Measurements from ENCODE around the gene TMTC2.

Gene TMTC2

GRCh38 chr12:83015390-83016217 lies 328.9 kb downstream of the TMTC2 start:
- Histone ChIP-seq H3K4me3 (ENCODE audit: low read depth, low read length) (no peak overlapping the region), H3K36me3 (ENCODE audit: control insufficient read depth, insufficient read depth, low read length) (no peaks in the 10 kb centered on the region), H3K9me3 (ENCODE audit: control insufficient read depth, insufficient read depth, low read length) (no peaks in the 10 kb centered on the region), H3K27me3 (ENCODE audit: control insufficient read depth, insufficient read depth, low read length) (no peaks in the 10 kb centered on the region), H3K9ac (ENCODE audit: low read depth, low read length) (no peak overlapping the region), H3K4me1 (ENCODE audit: control insufficient read depth, insufficient read depth, low read length) (no peaks in the 10 kb centered on the region)

GRCh38 chr12:83016218-83016835 lies 329.6 kb downstream of the TMTC2 start:
- Histone ChIP-seq H3K36me3 (ENCODE audit: control insufficient read depth, insufficient read depth, low read length) (no peaks in the 10 kb centered on the region), H3K9ac (ENCODE audit: low read depth, low read length) (no peak overlapping the region), H3K4me1 (ENCODE audit: control insufficient read depth, insufficient read depth, low read length) (no peaks in the 10 kb centered on the region), H3K9me3 (ENCODE audit: control insufficient read depth, insufficient read depth, low read length) (no peaks in the 10 kb centered on the region), H3K27me3 (ENCODE audit: control insufficient read depth, insufficient read depth, low read length) (no peaks in the 10 kb centered on the region), H3K4me3 (ENCODE audit: low read depth, low read length) (no peak overlapping the region)

GRCh38 chr12:83016991-83017390 lies 330.3 kb downstream of the TMTC2 start:
- Histone ChIP-seq H3K4me1 (ENCODE audit: control insufficient read depth, insufficient read depth, low read length) (no peaks in the 10 kb centered on the region), H3K9me3 (ENCODE audit: control insufficient read depth, insufficient read depth, low read length) (no peaks in the 10 kb centered on the region), H3K9ac (ENCODE audit: low read depth, low read length) (no peak overlapping the region), H3K36me3 (ENCODE audit: control insufficient read depth, insufficient read depth, low read length) (no peaks in the 10 kb centered on the region), H3K4me3 (ENCODE audit: low read depth, low read length) (no peak overlapping the region), H3K27me3 (ENCODE audit: control insufficient read depth, insufficient read depth, low read length) (no peaks in the 10 kb centered on the region)

GRCh38 chr12:83018088-83018487 lies 331.4 kb downstream of the TMTC2 start:
- H3K4me3 ChIP-seq (ENCODE audit: low read depth, low read length): no peak overlapping the region
- H3K9me3 ChIP-seq (ENCODE audit: control insufficient read depth, insufficient read depth, low read length): no peaks in the 10 kb centered on the region
- no peaks in the 10 kb centered on the region for H3K27me3 ChIP-seq (ENCODE audit: control insufficient read depth, insufficient read depth, low read length)
- no peaks in the 10 kb centered on the region for H3K36me3 ChIP-seq (ENCODE audit: control insufficient read depth, insufficient read depth, low read length)
- H3K4me1 ChIP-seq (ENCODE audit: control insufficient read depth, insufficient read depth, low read length): no peaks in the 10 kb centered on the region
- H3K9ac ChIP-seq (ENCODE audit: low read depth, low read length): no peak overlapping the region

GRCh38 chr12:83027021-83027723 lies 340.5 kb downstream of the TMTC2 start:
- Histone ChIP-seq H3K9me3 (ENCODE audit: control insufficient read depth, insufficient read depth, low read length) (no peaks in the 10 kb centered on the region), H3K4me3 (ENCODE audit: low read depth, low read length) (no peak overlapping the region), H3K27me3 (ENCODE audit: control insufficient read depth, insufficient read depth, low read length) (no peaks in the 10 kb centered on the region), H3K36me3 (ENCODE audit: control insufficient read depth, insufficient read depth, low read length) (no peaks in the 10 kb centered on the region), H3K4me1 (ENCODE audit: control insufficient read depth, insufficient read depth, low read length) (no peaks in the 10 kb centered on the region), H3K9ac (ENCODE audit: low read depth, low read length) (no peak overlapping the region)

- Histone ChIP-seq H3K36me3 (ENCODE audit: control insufficient read depth, insufficient read depth, low read length) (no peaks in the 10 kb centered on the region), H3K9ac (ENCODE audit: low read depth, low read length) (no peak overlapping the region), H3K27me3 (ENCODE audit: control insufficient read depth, insufficient read depth, low read length) (no peaks in the 10 kb centered on the region), H3K4me3 (ENCODE audit: low read depth, low read length) (no peak overlapping the region), H3K9me3 (ENCODE audit: control insufficient read depth, insufficient read depth, low read length) (no peaks in the 10 kb centered on the region), H3K4me1 (ENCODE audit: control insufficient read depth, insufficient read depth, low read length) (no peaks in the 10 kb centered on the region)
Measured at GRCh38 chr12:83031196-83031595, 344.5 kb downstream of the TMTC2 start.

GRCh38 chr12:83036847-83037246 lies 350.1 kb downstream of the TMTC2 start:
- H3K9ac ChIP-seq (ENCODE audit: low read depth, low read length): no peak overlapping the region
- no peaks in the 10 kb centered on the region for H3K9me3 ChIP-seq (ENCODE audit: control insufficient read depth, insufficient read depth, low read length)
- H3K4me1 ChIP-seq (ENCODE audit: control insufficient read depth, insufficient read depth, low read length): no peaks in the 10 kb centered on the region
- H3K4me3 ChIP-seq (ENCODE audit: low read depth, low read length): no peak overlapping the region
- no peaks in the 10 kb centered on the region for H3K36me3 ChIP-seq (ENCODE audit: control insufficient read depth, insufficient read depth, low read length)
- no peaks in the 10 kb centered on the region for H3K27me3 ChIP-seq (ENCODE audit: control insufficient read depth, insufficient read depth, low read length)

- no peaks in the 10 kb centered on the region for H3K36me3 ChIP-seq (ENCODE audit: control insufficient read depth, insufficient read depth, low read length)
- H3K9me3 ChIP-seq (ENCODE audit: control insufficient read depth, insufficient read depth, low read length): no peaks in the 10 kb centered on the region
- H3K4me1 ChIP-seq (ENCODE audit: control insufficient read depth, insufficient read depth, low read length): no peaks in the 10 kb centered on the region
- no peak overlapping the region for H3K9ac ChIP-seq (ENCODE audit: low read depth, low read length)
- no peaks in the 10 kb centered on the region for H3K27me3 ChIP-seq (ENCODE audit: control insufficient read depth, insufficient read depth, low read length)
- no peak overlapping the region for H3K4me3 ChIP-seq (ENCODE audit: low read depth, low read length)
Measured at GRCh38 chr12:83039413-83039812, 352.7 kb downstream of the TMTC2 start.

GRCh38 chr12:83040339-83040738 lies 353.6 kb downstream of the TMTC2 start:
- H3K4me1 ChIP-seq (ENCODE audit: control insufficient read depth, insufficient read depth, low read length): no peaks in the 10 kb centered on the region
- H3K4me3 ChIP-seq (ENCODE audit: low read depth, low read length): no peak overlapping the region
- no peaks in the 10 kb centered on the region for H3K9me3 ChIP-seq (ENCODE audit: control insufficient read depth, insufficient read depth, low read length)
- no peaks in the 10 kb centered on the region for H3K36me3 ChIP-seq (ENCODE audit: control insufficient read depth, insufficient read depth, low read length)
- H3K9ac ChIP-seq (ENCODE audit: low read depth, low read length): no peak overlapping the region
- H3K27me3 ChIP-seq (ENCODE audit: control insufficient read depth, insufficient read depth, low read length): no peaks in the 10 kb centered on the region

- Histone ChIP-seq H3K4me1 (ENCODE audit: control insufficient read depth, insufficient read depth, low read length) (no peaks in the 10 kb centered on the region), H3K9me3 (ENCODE audit: control insufficient read depth, insufficient read depth, low read length) (no peaks in the 10 kb centered on the region), H3K4me3 (ENCODE audit: low read depth, low read length) (no peak overlapping the region), H3K9ac (ENCODE audit: low read depth, low read length) (no peak overlapping the region), H3K27me3 (ENCODE audit: control insufficient read depth, insufficient read depth, low read length) (no peaks in the 10 kb centered on the region), H3K36me3 (ENCODE audit: control insufficient read depth, insufficient read depth, low read length) (no peaks in the 10 kb centered on the region)
Measured at GRCh38 chr12:83040991-83041390, 354.3 kb downstream of the TMTC2 start.

GRCh38 chr12:83042441-83043200 lies 355.9 kb downstream of the TMTC2 start:
- no peaks in the 10 kb centered on the region for H3K4me1 ChIP-seq (ENCODE audit: control insufficient read depth, insufficient read depth, low read length)
- no peaks in the 10 kb centered on the region for H3K9me3 ChIP-seq (ENCODE audit: control insufficient read depth, insufficient read depth, low read length)
- no peak overlapping the region for H3K4me3 ChIP-seq (ENCODE audit: low read depth, low read length)
- H3K27me3 ChIP-seq (ENCODE audit: control insufficient read depth, insufficient read depth, low read length): no peaks in the 10 kb centered on the region
- H3K9ac ChIP-seq (ENCODE audit: low read depth, low read length): no peak overlapping the region
- H3K36me3 ChIP-seq (ENCODE audit: control insufficient read depth, insufficient read depth, low read length): no peaks in the 10 kb centered on the region

Data from iPS-15b (cell line).